Measurements from ENCODE around the gene RPP14. TPM values are rescaled to one million over a fixed set of nuclear protein-coding genes. Genes with fewer than 3 reads are reported as not detected.

The RPP14 gene
- total RNA-seq, 1 experiment from 2014 or later, result 22.4 TPM

GRCh38 chr3:58345457-58345856, 39.4 kb downstream of the RPP14 start:
- H3K4me1 ChIP-seq (ENCODE audit: control insufficient read depth in 1 of 2, insufficient read depth in 2 of 2, low read length in 2 of 2), result peaks cover 3 to 6% of the 10 kb centered on the region in 2 experiments; a peak in 3 of 4 replicates
- no peaks in the 10 kb centered on the region for H3K9me3 ChIP-seq (ENCODE audit: control insufficient read depth in 1 of 2, insufficient read depth in 1 of 2, low read depth in 1 of 2, low read length in 2 of 2)
- H3K4me2 ChIP-seq (ENCODE audit: low read length), result no peak overlapping the region
- ChIA-PET POLR2A (no interaction called here), CTCF (no interaction called here), RAD21 (ENCODE audit: low non-redundant PET in 1 of 2, low total read pairs in 2 of 2, uncharacterized antibody in 2 of 2, unreplicated experiment in 2 of 2) (no interaction called here)
- no peaks in the 10 kb centered on the region for H3K9me2 ChIP-seq (ENCODE audit: insufficient read depth)
- intact Hi-C loops (cut with micrococcal nuclease), result no loop called here
- TF ChIP-seq POLR2AphosphoS5 (IDR thresholded peaks at IDR 0.05; ENCODE audit: low read depth, low read length), result no peak
- no peak for TF ChIP-seq EZH2phosphoT487 (IDR thresholded peaks at IDR 0.05; ENCODE audit: borderline replicate concordance)
- TF ChIP-seq JUND (IDR thresholded peaks at IDR 0.05), result no peak
- no peak for TF ChIP-seq FOSL1 (IDR thresholded peaks at IDR 0.05; ENCODE audit: low read depth)
- no peak for TF ChIP-seq ELF1 (IDR thresholded peaks at IDR 0.05; ENCODE audit: borderline replicate concordance, low read depth)
- TF ChIP-seq SP1 (IDR thresholded peaks at IDR 0.05; ENCODE audit: low read depth), result no peak
- TF ChIP-seq POLR2A (IDR thresholded peaks at IDR 0.05; ENCODE audit: borderline replicate concordance, extremely low read depth, insufficient read depth, insufficient read length), result no peak
- TF ChIP-seq, protein P1, sequence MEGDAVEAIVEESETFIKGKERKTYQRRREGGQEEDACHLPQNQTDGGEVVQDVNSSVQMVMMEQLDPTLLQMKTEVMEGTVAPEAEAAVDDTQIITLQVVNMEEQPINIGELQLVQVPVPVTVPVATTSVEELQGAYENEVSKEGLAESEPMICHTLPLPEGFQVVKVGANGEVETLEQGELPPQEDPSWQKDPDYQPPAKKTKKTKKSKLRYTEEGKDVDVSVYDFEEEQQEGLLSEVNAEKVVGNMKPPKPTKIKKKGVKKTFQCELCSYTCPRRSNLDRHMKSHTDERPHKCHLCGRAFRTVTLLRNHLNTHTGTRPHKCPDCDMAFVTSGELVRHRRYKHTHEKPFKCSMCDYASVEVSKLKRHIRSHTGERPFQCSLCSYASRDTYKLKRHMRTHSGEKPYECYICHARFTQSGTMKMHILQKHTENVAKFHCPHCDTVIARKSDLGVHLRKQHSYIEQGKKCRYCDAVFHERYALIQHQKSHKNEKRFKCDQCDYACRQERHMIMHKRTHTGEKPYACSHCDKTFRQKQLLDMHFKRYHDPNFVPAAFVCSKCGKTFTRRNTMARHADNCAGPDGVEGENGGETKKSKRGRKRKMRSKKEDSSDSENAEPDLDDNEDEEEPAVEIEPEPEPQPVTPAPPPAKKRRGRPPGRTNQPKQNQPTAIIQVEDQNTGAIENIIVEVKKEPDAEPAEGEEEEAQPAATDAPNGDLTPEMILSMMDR (IDR thresholded peaks at IDR 0.05 in 2 of 3, conservative IDR thresholded peaks at IDR 0.05 in 1 of 3; ENCODE audit: borderline replicate concordance in 1 of 3, insufficient read depth in 1 of 3, low read depth in 2 of 3, low read length in 2 of 3), result no peak
- no peak for TF ChIP-seq RAD21 (IDR thresholded peaks at IDR 0.05; ENCODE audit: low read depth)
- TF ChIP-seq YY1 (IDR thresholded peaks at IDR 0.05; ENCODE audit: extremely low read depth, insufficient replicate concordance, low read depth, low read length), result no peak
- no peak for TF ChIP-seq SRF (IDR thresholded peaks at IDR 0.05; ENCODE audit: low read depth)
- TF ChIP-seq, protein P2, sequence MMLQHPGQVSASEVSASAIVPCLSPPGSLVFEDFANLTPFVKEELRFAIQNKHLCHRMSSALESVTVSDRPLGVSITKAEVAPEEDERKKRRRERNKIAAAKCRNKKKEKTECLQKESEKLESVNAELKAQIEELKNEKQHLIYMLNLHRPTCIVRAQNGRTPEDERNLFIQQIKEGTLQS (IDR thresholded peaks at IDR 0.05), result no peak
- no peak for TF ChIP-seq MAX (IDR thresholded peaks at IDR 0.05)
- no peak for DNase-seq (ENCODE audit: low read depth, low spot score)
- no peak for ATAC-seq
- H3K9ac ChIP-seq (ENCODE audit: low read length), result no peak overlapping the region
- no TSS peak for BruUV-seq (replicated peaks)
- no peaks in the 10 kb centered on the region for H3K36me3 ChIP-seq (ENCODE audit: control insufficient read depth in 1 of 2, insufficient read depth in 2 of 2, low read length in 2 of 2)
- H3K27ac ChIP-seq (ENCODE audit: low read depth, low read length), result no peak overlapping the region
- no peaks in the 10 kb centered on the region for H4K20me1 ChIP-seq (ENCODE audit: insufficient read depth)
- H3K4me3 ChIP-seq (replicated peaks in 1 of 2; ENCODE audit: low read depth in 1 of 2, low read length in 2 of 2), result no peak overlapping the region
- H3K79me2 ChIP-seq (ENCODE audit: insufficient read depth, low read length), result no peaks in the 10 kb centered on the region
- no peaks in the 10 kb centered on the region for H3K27me3 ChIP-seq (ENCODE audit: insufficient read depth, low read length)
- H2AFZ ChIP-seq (ENCODE audit: low read depth, low read length, poor library complexity, severe bottlenecking), result no peak overlapping the region

Data from HCT116 (cell line).